HepG2 (cell line): Measurements from ENCODE around the gene MAP2K5. TPM values are rescaled to one million over a fixed set of nuclear protein-coding genes. Genes with fewer than 3 reads are reported as not detected.

Experiments
- ARHGAP35 ChIP-seq: sonication (generic); formaldehyde crosslinking; IDR thresholded peaks from 2 replicates; pipeline ENCODE4 v1.9.0; 2022; ENCODE audit warnings: mild to moderate bottlenecking, inconsistent platforms, moderate library complexity, missing genetic modification reagents, borderline replicate concordance
- ELF3 ChIP-seq: IDR thresholded peaks from 2 replicates; pipeline ENCODE4 v1.6.1; 2016; ENCODE audit warnings: missing genetic modification reagents, missing compliant biosample characterization
- GLI4 ChIP-seq: sonication (generic); formaldehyde crosslinking; IDR thresholded peaks from 2 replicates; pipeline ENCODE4 v1.5.1; 2020; ENCODE audit warnings: missing genetic modification reagents, mild to moderate bottlenecking, moderate library complexity, borderline replicate concordance
- HMG20A ChIP-seq: IDR thresholded peaks from 2 replicates; pipeline ENCODE4 v1.6.1; 2016; ENCODE audit warnings: borderline replicate concordance
- KAT7 ChIP-seq: IDR thresholded peaks from 2 replicates; pipeline ENCODE4 v1.6.1; 2018; ENCODE audit warnings: borderline replicate concordance, missing compliant biosample characterization
- KDM3A ChIP-seq: IDR thresholded peaks from 2 replicates; pipeline ENCODE4 v1.6.1; 2018; ENCODE audit warnings: low read depth, missing compliant biosample characterization
- KMT2B ChIP-seq: IDR thresholded peaks from 2 replicates; pipeline ENCODE4 v1.6.1; 2016; ENCODE audit warnings: missing genetic modification reagents, missing compliant biosample characterization
- NCOA2 ChIP-seq: sonication (generic); formaldehyde crosslinking; IDR thresholded peaks from 2 replicates; pipeline ENCODE4 v1.8.0; 2022; ENCODE audit warnings: inconsistent platforms
- NFKBIZ ChIP-seq: IDR thresholded peaks from 2 replicates; pipeline ENCODE4 v1.6.1; 2018; ENCODE audit warnings: missing genetic modification reagents, missing compliant biosample characterization
- NR2F6 ChIP-seq, 2 experiments: IDR thresholded peaks; 2 replicates each; pipeline ENCODE4 v1.6.1; 2016; ENCODE audit warnings: antibody characterized with exemption in 1 of 2, mild to moderate bottlenecking in 1 of 2
- PHF8 ChIP-seq: sonication (generic); formaldehyde crosslinking; IDR thresholded peaks from 2 replicates; pipeline ENCODE4 v1.5.0; 2020; ENCODE audit warnings: missing genetic modification reagents
- TAF15 ChIP-seq: fragments of 200-400 bp; formaldehyde crosslinking; IDR thresholded peaks from one replicate; pipeline ENCODE4 v1.6.1; 2018; ENCODE audit warnings: mild to moderate bottlenecking, low read depth, low read length; ENCODE audit not compliant: poor library complexity, severe bottlenecking
- TCF7 ChIP-seq: sonication (generic); IDR thresholded peaks from 2 replicates; pipeline ENCODE4 v1.6.1; 2016; ENCODE audit warnings: antibody characterized with exemption, low read depth
- ZBTB1 ChIP-seq: sonication (generic); formaldehyde crosslinking; IDR thresholded peaks from 2 replicates; pipeline ENCODE4 v1.4.0; 2020; ENCODE audit warnings: missing genetic modification reagents, borderline replicate concordance
- ZMYM4 ChIP-seq: sonication (generic); formaldehyde crosslinking; IDR thresholded peaks from 2 replicates; pipeline ENCODE4 v1.8.1; 2023; ENCODE audit warnings: mild to moderate bottlenecking, missing genetic modification reagents
- ZNF253 ChIP-seq: sonication (generic); formaldehyde crosslinking; IDR thresholded peaks from 2 replicates; pipeline ENCODE4 v1.8.0; 2022; ENCODE audit warnings: mild to moderate bottlenecking, missing genetic modification reagents, borderline replicate concordance
- ZNF629 ChIP-seq: sonication (generic); formaldehyde crosslinking; conservative IDR thresholded peaks from 2 replicates; pipeline ENCODE4 v1.5.0; 2020; ENCODE audit warnings: missing genetic modification reagents
- ZNF713 ChIP-seq: sonication (generic); formaldehyde crosslinking; IDR thresholded peaks from 2 replicates; pipeline ENCODE4 v1.4.0; 2020; ENCODE audit warnings: mild to moderate bottlenecking, missing genetic modification reagents
- ZSCAN31 ChIP-seq: sonication (generic); formaldehyde crosslinking; IDR thresholded peaks from 2 replicates; pipeline ENCODE4 v1.5.0; 2020; ENCODE audit warnings: low read depth, mild to moderate bottlenecking, missing genetic modification reagents
- polyA plus RNA-seq, 8 experiments: library from polyadenylated mRNA; depleted of rRNA in 3 of 8; stranded (reverse) in 7 of 8; unstranded in 1 of 8; fragments of >200 nt; fragmentation: Illumina TruSeq in 4 of 8; extraction: Trizol in 4 of 8; gene quantifications; 2 replicates each; pipeline versions ENCODE4 v1.2.1 to v1.2.3, GENCODE V29; 2011 to 2016; ENCODE audit warnings: low read depth in 4 of 8, missing spikeins in 1 of 8, mixed read lengths in 1 of 8; ENCODE audit not compliant: insufficient read depth in 1 of 8
- total RNA-seq, 5 experiments: library from RNA; depleted of rRNA; stranded (reverse); fragments of >200 nt; fragmentation: Illumina TruSeq; extraction: Trizol; gene quantifications; 2 replicates each; pipeline ENCODE4 v1.2.3, GENCODE V29; 2016; ENCODE audit warnings: low read depth in 1 of 5
- TF ChIP-seq, protein P1 (sequence below): sonication (generic); formaldehyde crosslinking; IDR thresholded peaks from 2 replicates; pipeline ENCODE4 v1.9.0; 2022; ENCODE audit warnings: missing genetic modification reagents, mild to moderate bottlenecking, borderline replicate concordance
- TF ChIP-seq, protein P2 (sequence below): sonication (generic); formaldehyde crosslinking; IDR thresholded peaks from 2 replicates; pipeline ENCODE4 v1.4.0; 2020; ENCODE audit warnings: missing genetic modification reagents
- TF ChIP-seq, protein P3 (sequence below): sonication (generic); formaldehyde crosslinking; conservative IDR thresholded peaks from 2 replicates; pipeline ENCODE4 v1.8.0; 2022; ENCODE audit warnings: missing genetic modification reagents
- TF ChIP-seq, protein P4 (sequence below): sonication (generic); formaldehyde crosslinking; IDR thresholded peaks from 2 replicates; pipeline ENCODE4 v1.4.0; 2020; ENCODE audit warnings: missing genetic modification reagents

Gene MAP2K5
- total and polyA plus RNA-seq, 2 of the 13 experiments (the other 11 are each of a cell fraction or from before 2014, with no cell fraction given): 4.0 to 4.3 TPM

DNA sequence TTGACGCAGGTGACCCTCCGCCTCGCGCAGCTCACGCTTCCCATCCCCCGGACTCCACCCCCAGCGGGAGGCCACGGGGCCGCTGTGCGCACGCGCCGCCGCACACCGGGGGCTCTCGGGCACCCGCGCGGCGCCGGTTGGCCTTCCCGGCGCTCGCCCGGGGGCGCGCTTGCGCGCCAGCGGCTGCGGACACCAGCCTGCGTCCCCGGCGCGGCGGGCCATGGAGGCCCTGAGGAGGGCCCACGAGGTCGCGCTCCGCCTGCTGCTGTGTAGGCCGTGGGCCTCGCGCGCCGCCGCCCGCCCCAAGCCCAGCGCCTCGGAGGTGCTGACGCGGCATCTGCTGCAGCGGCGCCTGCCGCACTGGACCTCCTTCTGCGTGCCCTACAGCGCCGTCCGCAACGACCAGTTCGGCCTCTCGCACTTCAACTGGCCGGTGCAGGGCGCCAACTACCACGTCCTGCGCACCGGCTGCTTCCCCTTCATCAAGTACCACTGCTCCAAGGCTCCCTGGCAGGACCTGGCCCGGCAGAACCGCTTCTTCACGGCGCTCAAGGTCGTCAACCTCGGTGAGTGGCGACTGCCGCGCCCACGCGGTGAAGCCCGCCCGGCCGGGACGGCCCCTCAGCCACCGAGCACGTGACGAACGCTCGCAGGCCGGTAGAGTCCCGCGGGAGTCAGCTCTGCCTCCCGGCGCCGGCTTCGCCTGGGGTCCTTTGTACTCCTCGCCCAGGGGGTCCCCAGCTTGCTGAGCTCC is 21.3 kb upstream of the MAP2K5 start, which contains the start of gene C15orf61 (continued):
- peak; percentile 64 for TF ChIP-seq ZSCAN31
- TF ChIP-seq TCF7: no peak
- TF ChIP-seq PHF8: peak; percentile 97
- TF ChIP-seq GLI4 (CRISPR knock-in tag): peak; percentile 92
- TF ChIP-seq ELF3 (CRISPR knock-in tag): peak; percentile 51; the same call in 1 of the 2 replicates
- TF ChIP-seq NFKBIZ (CRISPR knock-in tag): 0 out of 2 replicates have a peak, but pooled peaks have one; percentile 35
- TF ChIP-seq ZNF713: no peak
- TF ChIP-seq, protein P1, sequence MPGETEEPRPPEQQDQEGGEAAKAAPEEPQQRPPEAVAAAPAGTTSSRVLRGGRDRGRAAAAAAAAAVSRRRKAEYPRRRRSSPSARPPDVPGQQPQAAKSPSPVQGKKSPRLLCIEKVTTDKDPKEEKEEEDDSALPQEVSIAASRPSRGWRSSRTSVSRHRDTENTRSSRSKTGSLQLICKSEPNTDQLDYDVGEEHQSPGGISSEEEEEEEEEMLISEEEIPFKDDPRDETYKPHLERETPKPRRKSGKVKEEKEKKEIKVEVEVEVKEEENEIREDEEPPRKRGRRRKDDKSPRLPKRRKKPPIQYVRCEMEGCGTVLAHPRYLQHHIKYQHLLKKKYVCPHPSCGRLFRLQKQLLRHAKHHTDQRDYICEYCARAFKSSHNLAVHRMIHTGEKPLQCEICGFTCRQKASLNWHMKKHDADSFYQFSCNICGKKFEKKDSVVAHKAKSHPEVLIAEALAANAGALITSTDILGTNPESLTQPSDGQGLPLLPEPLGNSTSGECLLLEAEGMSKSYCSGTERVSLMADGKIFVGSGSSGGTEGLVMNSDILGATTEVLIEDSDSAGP: peak; percentile 87; the same call in 1 of the 2 replicates
- TF ChIP-seq NR2F6 (IDR thresholded peaks at IDR 0.05): no peak
- TF ChIP-seq NR2F6 (CRISPR knock-in tag; IDR thresholded peaks at IDR 0.05): peak; percentile 50; the same call in 1 of the 2 replicates
- peak; percentile 35; the same call in 1 of the 2 replicates for TF ChIP-seq HMG20A (CRISPR knock-in tag)
- peak; percentile 91; the same call in 1 of the 2 replicates for TF ChIP-seq ARHGAP35
- TF ChIP-seq ZNF629 (CRISPR knock-in tag): no peak; the same call in 1 of the 2 replicates
- peak; percentile 67 for TF ChIP-seq NCOA2 (CRISPR knock-in tag)
- TF ChIP-seq ZNF253: no peak; the same call in 1 of the 2 replicates
- no peak for TF ChIP-seq ZBTB1 (CRISPR knock-in tag)
- TF ChIP-seq ZMYM4: peak; percentile 81
- TF ChIP-seq KAT7 (CRISPR knock-in tag): no peak; the same call in 1 of the 2 replicates
- TF ChIP-seq, protein P2, sequence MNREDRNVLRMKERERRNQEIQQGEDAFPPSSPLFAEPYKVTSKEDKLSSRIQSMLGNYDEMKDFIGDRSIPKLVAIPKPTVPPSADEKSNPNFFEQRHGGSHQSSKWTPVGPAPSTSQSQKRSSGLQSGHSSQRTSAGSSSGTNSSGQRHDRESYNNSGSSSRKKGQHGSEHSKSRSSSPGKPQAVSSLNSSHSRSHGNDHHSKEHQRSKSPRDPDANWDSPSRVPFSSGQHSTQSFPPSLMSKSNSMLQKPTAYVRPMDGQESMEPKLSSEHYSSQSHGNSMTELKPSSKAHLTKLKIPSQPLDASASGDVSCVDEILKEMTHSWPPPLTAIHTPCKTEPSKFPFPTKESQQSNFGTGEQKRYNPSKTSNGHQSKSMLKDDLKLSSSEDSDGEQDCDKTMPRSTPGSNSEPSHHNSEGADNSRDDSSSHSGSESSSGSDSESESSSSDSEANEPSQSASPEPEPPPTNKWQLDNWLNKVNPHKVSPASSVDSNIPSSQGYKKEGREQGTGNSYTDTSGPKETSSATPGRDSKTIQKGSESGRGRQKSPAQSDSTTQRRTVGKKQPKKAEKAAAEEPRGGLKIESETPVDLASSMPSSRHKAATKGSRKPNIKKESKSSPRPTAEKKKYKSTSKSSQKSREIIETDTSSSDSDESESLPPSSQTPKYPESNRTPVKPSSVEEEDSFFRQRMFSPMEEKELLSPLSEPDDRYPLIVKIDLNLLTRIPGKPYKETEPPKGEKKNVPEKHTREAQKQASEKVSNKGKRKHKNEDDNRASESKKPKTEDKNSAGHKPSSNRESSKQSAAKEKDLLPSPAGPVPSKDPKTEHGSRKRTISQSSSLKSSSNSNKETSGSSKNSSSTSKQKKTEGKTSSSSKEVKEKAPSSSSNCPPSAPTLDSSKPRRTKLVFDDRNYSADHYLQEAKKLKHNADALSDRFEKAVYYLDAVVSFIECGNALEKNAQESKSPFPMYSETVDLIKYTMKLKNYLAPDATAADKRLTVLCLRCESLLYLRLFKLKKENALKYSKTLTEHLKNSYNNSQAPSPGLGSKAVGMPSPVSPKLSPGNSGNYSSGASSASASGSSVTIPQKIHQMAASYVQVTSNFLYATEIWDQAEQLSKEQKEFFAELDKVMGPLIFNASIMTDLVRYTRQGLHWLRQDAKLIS (CRISPR knock-in tag): no peak
- TF ChIP-seq, protein P3, sequence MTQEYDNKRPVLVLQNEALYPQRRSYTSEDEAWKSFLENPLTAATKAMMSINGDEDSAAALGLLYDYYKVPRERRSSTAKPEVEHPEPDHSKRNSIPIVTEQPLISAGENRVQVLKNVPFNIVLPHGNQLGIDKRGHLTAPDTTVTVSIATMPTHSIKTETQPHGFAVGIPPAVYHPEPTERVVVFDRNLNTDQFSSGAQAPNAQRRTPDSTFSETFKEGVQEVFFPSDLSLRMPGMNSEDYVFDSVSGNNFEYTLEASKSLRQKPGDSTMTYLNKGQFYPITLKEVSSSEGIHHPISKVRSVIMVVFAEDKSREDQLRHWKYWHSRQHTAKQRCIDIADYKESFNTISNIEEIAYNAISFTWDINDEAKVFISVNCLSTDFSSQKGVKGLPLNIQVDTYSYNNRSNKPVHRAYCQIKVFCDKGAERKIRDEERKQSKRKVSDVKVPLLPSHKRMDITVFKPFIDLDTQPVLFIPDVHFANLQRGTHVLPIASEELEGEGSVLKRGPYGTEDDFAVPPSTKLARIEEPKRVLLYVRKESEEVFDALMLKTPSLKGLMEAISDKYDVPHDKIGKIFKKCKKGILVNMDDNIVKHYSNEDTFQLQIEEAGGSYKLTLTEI: no peak
- no peak for TF ChIP-seq TAF15
- peak; percentile 87 for TF ChIP-seq KDM3A (CRISPR knock-in tag)
- TF ChIP-seq, protein P4, sequence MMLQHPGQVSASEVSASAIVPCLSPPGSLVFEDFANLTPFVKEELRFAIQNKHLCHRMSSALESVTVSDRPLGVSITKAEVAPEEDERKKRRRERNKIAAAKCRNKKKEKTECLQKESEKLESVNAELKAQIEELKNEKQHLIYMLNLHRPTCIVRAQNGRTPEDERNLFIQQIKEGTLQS (CRISPR knock-in tag): peak; percentile 22; the same call in 1 of the 2 replicates
- TF ChIP-seq KMT2B (CRISPR knock-in tag): peak; percentile 88
